HG03457 (cell line): Measurements from ENCODE around the gene GORASP1.

Source experiments
- ATAC-seq: cut with Tn5 transposase; IDR thresholded peaks from one replicate; pipeline ENCODE4 v1.9.1; 2021; ENCODE audit warnings: moderate number of reproducible peaks; ENCODE audit not compliant: unreplicated experiment

Gene GORASP1

GRCh38 chr3:39103791-39104552 is 3.5 kb downstream of the GORASP1 start:
- ATAC-seq = no peak

- ATAC-seq = no peak
Measured at GRCh38 chr3:39103324-39103693, 4.1 kb downstream of the GORASP1 start.

- ATAC-seq = no peak
Measured at GRCh38 chr3:39102504-39103323, 4.7 kb downstream of the GORASP1 start.

GRCh38 chr3:39101022-39101689 is 6.3 kb downstream of the GORASP1 start:
- no peak for ATAC-seq

GRCh38 chr3:39100500-39100886 is 6.9 kb downstream of the GORASP1 start:
- no peak for ATAC-seq

GRCh38 chr3:39099738-39100499 is 7.5 kb downstream of the GORASP1 start:
- ATAC-seq = no peak

- no peak for ATAC-seq
Measured at GRCh38 chr3:39099242-39099641, 8.2 kb downstream of the GORASP1 start.

- no peak for ATAC-seq
Measured at GRCh38 chr3:39098473-39099000, 8.9 kb downstream of the GORASP1 start.

- ATAC-seq = no peak
Measured at GRCh38 chr3:39097716-39098472, 9.5 kb downstream of the GORASP1 start.

GRCh38 chr3:39096775-39097174 is 10.7 kb downstream of the GORASP1 start:
- no peak for ATAC-seq

GRCh38 chr3:39095778-39096177 is 11.6 kb downstream of the GORASP1 start:
- ATAC-seq = no peak

GRCh38 chr3:39094851-39095677 is 12.4 kb downstream of the GORASP1 start:
- no peak for ATAC-seq

- no peak for ATAC-seq
Measured at GRCh38 chr3:39090922-39091321, 16.5 kb downstream of the GORASP1 start.

GRCh38 chr3:39088889-39089288 is 18.5 kb downstream of the GORASP1 start:
- ATAC-seq = no peak

- no peak for ATAC-seq
Measured at GRCh38 chr3:39088456-39088855, 19.0 kb downstream of the GORASP1 start.

- ATAC-seq = no peak
Measured at GRCh38 chr3:39086144-39086543, 21.3 kb downstream of the GORASP1 start.

GRCh38 chr3:39082666-39083313 is 24.6 kb downstream of the GORASP1 start:
- no peak for ATAC-seq

GRCh38 chr3:39080026-39080425 is 27.4 kb downstream of the GORASP1 start:
- ATAC-seq = no peak

- ATAC-seq = no peak
Measured at GRCh38 chr3:39079530-39079929, 27.9 kb downstream of the GORASP1 start.
